ENCODE results near the gene TMCO4.
A peak's percentile ranks its signal among the peaks of the same experiment; 100 is the strongest.

The TMCO4 gene

GRCh38 chr1:19670787-19671186 lies 128.9 kb downstream of the TMCO4 start:
- TF ChIP-seq CTCF (conservative IDR thresholded peaks at IDR 0.05; ENCODE audit: low read depth, low read length), result no peak
- H3K4me3 ChIP-seq (ENCODE audit: low read length), result no peak overlapping the region
- no peak for DNase-seq (ENCODE audit: low read depth)

- H3K4me3 ChIP-seq (ENCODE audit: low read length), result no peak overlapping the region
- TF ChIP-seq CTCF (conservative IDR thresholded peaks at IDR 0.05; ENCODE audit: low read depth, low read length), result no peak
- DNase-seq (ENCODE audit: low read depth), result no peak
These were observed 130.8 kb downstream of the TMCO4 start for GRCh38 chr1:19668888-19669287.

DNA sequence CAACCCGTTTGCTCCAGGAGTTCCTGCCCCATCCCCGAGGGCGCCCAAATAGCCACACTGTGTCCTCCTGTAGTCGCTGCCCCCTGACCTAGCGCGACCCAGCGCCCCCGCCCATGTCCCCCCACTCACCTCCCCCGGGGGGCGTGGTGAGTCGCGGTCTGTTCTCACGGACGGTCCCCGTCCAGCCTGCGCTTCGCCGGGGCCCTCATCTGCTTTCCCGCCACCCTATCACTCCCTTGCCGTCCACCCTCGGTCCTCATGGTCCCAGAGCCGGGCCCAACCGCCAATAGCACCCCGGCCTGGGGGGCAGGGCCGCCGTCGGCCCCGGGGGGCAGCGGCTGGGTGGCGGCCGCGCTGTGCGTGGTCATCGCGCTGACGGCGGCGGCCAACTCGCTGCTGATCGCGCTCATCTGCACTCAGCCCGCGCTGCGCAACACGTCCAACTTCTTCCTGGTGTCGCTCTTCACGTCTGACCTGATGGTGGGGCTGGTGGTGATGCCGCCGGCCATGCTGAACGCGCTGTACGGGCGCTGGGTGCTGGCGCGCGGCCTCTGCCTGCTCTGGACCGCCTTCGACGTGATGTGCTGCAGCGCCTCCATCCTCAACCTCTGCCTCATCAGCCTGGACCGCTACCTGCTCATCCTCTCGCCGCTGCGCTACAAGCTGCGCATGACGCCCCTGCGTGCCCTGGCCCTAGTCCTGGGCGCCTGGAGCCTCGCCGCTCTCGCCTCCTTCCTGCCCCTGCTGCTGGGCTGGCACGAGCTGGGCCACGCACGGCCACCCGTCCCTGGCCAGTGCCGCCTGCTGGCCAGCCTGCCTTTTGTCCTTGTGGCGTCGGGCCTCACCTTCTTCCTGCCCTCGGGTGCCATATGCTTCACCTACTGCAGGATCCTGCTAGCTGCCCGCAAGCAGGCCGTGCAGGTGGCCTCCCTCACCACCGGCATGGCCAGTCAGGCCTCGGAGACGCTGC lies 133.9 kb downstream of the TMCO4 start:
- no peak for DNase-seq (ENCODE audit: low read depth)
- TF ChIP-seq CTCF (conservative IDR thresholded peaks at IDR 0.05; ENCODE audit: low read depth, low read length), result peak; percentile 2
- H3K4me3 ChIP-seq (ENCODE audit: low read length), result no peak overlapping the region

GRCh38 chr1:19665186-19665495 lies 134.6 kb downstream of the TMCO4 start:
- H3K4me3 ChIP-seq (ENCODE audit: low read length), result no peak overlapping the region

DNA sequence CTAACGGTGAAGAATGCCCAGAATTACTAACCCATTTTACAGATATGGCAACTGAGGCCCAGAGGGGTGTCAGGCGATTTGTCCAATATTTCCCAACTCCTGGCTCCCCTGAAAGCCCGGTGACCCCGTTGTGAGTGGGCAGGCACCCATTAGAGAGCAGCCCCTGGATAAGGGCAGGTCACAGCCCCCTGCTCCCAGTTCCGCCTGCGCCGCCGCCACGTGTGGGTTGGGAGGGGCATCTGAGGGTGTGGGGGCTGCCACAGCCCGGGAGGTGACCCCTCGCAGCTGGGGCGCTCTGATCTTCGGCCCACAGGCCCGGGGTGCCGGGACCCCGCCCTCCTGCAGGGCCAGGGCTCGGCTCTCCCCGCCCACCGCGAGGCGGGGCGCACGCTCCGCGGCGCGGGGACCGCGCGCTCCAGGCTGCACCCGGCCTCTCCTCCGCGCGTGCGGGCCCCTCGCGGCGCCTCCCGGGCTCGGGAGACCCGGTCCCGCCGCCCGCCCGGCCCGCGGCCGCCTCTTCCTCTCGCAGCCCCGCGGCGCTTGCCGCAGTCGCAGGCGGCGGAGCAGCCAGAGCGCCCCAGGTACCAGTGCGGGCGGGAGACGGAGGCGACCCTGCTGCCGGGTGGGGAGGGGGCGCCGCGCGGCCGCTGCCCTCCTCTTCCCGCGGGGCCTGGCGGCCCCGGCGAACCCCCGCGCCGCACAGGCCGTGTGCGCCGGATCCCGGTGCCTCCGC lies 135.1 kb downstream of the TMCO4 start, which contains the start of gene HTR6:
Gene HTR6 (plus strand): TSS at position 423 of the 733 bp plus-strand sequence. CDS start 879 bp downstream, outside the sequence.
- no peak for DNase-seq (ENCODE audit: low read depth)
- peak within 1 kb of the TSS; percentile 12 for H3K4me3 ChIP-seq (ENCODE audit: low read length)
- no peak for TF ChIP-seq CTCF (conservative IDR thresholded peaks at IDR 0.05; ENCODE audit: low read depth, low read length)

More at GRCh38 chr1:19665186-19665495, 134.6 kb downstream of the TMCO4 start:
- DNase-seq (ENCODE audit: low read depth), result no peak
- TF ChIP-seq CTCF (conservative IDR thresholded peaks at IDR 0.05; ENCODE audit: low read depth, low read length), result no peak

GRCh38 chr1:19662313-19662712 lies 137.4 kb downstream of the TMCO4 start:
- TF ChIP-seq CTCF (conservative IDR thresholded peaks at IDR 0.05; ENCODE audit: low read depth, low read length), result no peak
- DNase-seq (ENCODE audit: low read depth), result no peak
- H3K4me3 ChIP-seq (ENCODE audit: low read length), result no peak overlapping the region
